GM10266 (cell line): ENCODE data around the gene RAD51B.

Experiments
- DNase-seq: peaks from one replicate; pipeline ENCODE4 v3.0.0; 2012; ENCODE audit errors: extremely low spot score
- CTCF ChIP-seq: IDR thresholded peaks from 2 replicates; pipeline ENCODE4 v1.5.1; 2012; ENCODE audit warnings: mild to moderate bottlenecking, low read depth; ENCODE audit not compliant: control insufficient read depth, insufficient read depth; ENCODE audit errors: missing control alignments

The RAD51B gene

GRCh38 chr14:68684466-68685418 lies 865.2 kb downstream of the RAD51B start:
- no peak for DNase-seq
- no peak for TF ChIP-seq CTCF

GRCh38 chr14:68685419-68686204 lies 866.0 kb downstream of the RAD51B start:
- DNase-seq: peak; percentile 66
- no peak for TF ChIP-seq CTCF

GRCh38 chr14:68686205-68686465 lies 866.6 kb downstream of the RAD51B start:
- no peak for TF ChIP-seq CTCF
- no peak for DNase-seq

GRCh38 chr14:68686724-68687123 lies 867.1 kb downstream of the RAD51B start:
- TF ChIP-seq CTCF: no peak
- DNase-seq: no peak

- DNase-seq: no peak
- no peak for TF ChIP-seq CTCF
These were observed 868.2 kb downstream of the RAD51B start for GRCh38 chr14:68687746-68688145.

GRCh38 chr14:68688872-68689371 lies 869.3 kb downstream of the RAD51B start:
- no peak for DNase-seq
- no peak for TF ChIP-seq CTCF

GRCh38 chr14:68689511-68689910 lies 869.9 kb downstream of the RAD51B start:
- no peak for TF ChIP-seq CTCF
- DNase-seq: no peak
